Dedifferentiated amniotic fluid mesenchymal stem cell (primary cell): ENCODE data around the gene PPP4R4.
"Not testable (repeated sequence)": the region's sequence is repeated elsewhere in the genome, so short reads cannot be mapped to it uniquely, and the experiment has no call there.

Source experiments
- DNase-seq: peaks from one replicate; pipeline ENCODE4 v3.0.0-alpha.2; 2016; ENCODE audit errors: extremely low spot score

PPP4R4 gene

DNA sequence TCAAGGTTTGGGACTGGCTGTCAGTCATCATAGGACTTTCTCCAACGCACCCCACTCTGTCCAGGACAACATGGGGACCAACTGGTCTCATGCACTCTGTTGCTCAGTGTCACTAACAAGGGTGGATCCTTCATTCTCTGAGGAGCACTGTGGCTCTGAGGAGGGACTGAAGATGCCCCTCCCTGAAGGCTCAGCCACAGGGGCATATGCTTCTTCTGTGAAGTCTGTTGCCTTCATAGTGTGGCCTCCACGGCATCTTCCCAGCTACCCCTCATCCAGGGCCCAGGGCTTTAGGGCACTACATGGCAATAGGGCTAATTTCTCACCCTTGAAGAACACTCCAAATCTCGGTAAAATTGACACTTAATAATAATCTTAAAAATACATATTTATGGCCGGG, 30.4 kb upstream of the PPP4R4 start:
- no peak for DNase-seq

DNA sequence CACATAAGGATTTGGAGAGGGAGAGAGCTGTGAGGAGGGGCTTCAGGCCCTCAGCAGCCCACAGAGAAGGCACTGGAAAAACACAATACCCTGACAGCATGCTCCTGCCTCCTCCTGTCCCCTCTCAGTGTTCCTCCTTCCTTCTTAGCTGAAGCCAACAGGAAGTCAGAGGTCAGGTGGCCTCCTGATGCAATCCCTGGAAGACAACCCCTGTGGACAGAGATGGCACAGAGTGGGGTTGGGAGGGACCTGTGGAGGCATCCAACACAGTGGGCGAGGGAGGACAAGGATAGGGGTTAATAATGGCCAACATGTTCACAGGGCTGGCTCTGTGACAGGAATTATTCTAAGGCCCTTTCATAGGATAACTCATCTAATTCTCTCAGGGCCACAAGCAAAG, 29.4 kb upstream of the PPP4R4 start:
- no peak for DNase-seq

DNA sequence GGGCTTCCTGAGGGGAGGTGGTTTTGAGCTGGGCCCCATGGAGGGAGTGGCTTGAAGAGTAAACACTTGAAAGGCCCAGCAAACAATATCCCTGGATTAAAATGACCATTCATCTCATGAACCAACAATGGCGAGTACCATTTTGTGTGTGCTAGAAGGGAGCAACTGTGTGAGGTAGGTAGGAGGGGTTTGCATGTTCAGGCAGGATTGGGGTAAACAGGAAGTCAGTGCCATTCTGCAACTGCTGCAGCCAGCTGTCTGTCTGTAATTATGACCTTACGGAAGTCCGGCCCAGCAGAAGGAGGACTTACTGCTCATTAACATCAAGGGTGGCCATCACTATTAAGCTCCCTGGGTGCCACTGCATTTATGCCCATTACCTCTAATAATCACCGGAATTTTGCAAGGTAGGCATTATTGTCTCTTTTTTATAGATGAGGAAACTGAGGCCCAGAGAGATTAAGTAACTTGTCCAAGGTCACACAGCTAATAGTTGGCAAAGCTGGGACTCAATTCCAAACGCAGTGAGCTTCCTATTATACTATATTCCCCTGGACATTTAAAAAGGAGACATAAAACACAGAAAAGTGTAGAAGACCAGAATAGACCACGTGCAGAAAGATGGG, 28.1 kb upstream of the PPP4R4 start:
- DNase-seq = no peak

DNA sequence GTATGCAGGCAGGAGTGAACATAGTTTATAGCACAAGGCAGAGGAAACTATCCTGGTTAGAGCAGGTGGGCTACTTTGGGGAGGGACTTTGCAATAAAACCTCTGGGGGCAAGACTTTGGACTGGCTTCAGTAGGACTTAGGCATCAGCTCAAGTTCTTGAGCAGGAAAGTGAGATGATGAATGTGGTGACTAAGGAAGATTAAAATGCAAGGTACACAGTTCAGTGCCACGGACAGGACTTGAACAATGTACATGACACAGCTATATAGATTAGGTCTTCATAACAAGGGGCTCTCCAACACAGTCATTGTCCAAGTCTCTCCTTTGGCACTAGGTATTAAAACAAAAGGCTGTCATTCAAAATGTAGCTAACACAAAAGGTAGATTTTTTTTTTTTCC, 21.4 kb upstream of the PPP4R4 start:
- no peak for DNase-seq

DNA sequence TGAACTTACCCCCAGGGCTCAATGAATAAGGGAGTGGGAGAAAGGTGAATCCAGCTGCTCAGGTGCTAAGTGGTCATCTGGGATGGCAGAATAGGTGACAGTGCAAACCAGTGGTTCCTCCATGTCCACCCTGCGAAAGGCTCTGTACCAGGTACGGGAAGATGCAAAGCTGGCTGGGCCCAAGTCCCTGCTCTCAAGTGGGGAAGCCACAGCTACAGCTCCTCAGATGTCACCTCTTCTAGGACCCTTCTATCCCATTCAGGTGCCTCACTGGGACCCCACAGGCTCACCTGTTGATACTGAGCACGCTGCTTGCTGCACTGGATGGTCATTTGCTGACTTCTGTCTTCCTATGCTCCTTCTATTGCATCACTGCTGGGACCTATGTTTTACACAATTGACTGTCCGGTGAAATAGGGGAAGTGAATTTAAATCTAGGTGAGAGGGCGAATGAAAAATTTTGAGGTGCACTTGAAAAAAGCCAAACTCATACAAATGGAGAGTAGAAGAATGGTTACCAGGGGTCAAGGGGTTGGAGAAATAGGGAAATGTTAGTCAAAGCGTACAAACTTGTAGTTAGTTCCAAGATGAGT, 20.3 kb upstream of the PPP4R4 start:
- no peak for DNase-seq

DNA sequence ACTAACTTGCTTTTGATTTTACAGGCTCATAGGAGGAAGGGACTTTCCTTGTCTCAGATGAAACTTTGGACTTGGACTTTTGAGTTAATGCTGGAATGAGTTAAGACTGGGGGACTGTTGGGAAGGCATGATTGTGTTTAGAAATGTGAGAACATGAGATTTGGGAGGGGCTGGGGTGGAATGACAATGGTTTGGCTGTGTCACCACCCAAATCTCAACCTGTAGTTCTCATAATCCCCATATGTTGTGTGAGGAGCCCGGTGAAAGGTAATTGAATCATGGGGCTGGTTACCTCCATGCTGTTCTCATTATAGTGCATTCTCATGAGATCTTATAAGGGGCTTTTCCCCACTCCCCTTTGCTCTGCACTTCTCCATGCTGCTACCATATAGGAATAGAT, 18.0 kb upstream of the PPP4R4 start:
- not testable (repeated sequence) for DNase-seq

DNA sequence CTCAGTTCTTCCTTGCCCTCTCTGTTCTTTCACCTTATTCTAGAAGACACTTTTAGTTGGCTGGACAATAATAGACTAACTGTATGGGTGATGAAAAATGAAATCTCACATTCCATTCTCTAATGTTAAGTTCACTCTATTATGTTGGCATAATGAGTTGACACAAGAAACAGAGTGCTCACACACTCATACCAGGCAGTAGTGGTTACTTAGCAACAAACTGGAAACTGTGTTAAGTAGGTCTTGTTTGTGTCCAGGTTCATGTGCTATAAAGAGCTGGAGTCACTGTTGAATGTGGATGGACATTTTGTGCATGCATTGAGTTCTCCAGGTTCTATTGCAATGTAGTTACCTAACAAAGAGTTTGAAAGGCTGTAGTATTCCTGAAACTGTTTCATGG, 16.9 kb upstream of the PPP4R4 start:
- DNase-seq = no peak

DNA sequence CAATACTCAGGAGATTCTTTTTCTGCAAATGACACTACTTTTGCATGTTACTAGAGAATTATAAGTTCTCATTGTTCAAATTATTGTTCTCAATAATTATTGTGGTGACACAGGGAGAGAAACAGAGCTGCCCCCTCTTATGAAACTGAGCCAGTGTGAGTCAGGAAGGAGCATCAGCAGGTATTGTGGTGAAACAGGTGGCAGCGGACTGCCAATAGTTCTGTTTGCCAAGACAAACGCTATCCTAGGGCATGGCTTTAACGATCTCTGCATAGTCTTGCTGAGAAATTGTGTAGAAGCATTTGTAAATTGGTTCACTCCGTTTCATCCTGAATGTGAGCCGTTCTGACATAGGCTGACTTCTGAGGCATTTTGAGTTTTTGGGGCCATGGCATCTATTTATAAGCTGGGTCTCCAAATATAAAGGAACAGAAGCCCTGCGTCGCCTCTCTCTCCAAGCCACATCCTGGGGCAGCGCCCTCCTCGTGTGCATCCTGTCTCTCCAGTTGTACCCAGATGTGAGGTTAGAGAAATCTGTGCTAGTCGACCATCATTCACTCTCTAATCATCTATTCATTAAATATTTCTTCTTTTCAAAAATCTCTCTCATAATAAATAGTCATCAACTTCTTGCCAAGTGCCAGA, 15.8 kb upstream of the PPP4R4 start:
- no peak for DNase-seq

DNA sequence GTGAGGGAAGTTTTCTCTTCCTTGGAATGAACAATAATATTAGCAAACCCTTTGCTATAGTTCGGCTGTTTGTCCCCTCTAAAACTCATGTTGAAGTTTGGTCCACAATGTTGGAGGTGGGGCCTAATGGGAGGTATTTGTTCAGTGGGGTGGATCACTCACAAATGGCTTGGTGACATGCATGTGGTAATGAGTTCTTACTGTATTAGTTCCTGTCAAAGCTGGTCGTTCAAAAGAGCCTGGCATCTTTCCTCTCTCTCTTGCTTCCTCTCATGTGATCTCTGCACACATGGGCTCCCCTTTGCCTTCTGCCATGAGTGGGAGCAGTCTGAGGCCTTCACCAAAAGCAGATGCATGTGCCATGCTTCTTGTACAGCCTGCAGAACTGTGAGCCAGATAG, 13.1 kb upstream of the PPP4R4 start:
- DNase-seq = no peak

DNA sequence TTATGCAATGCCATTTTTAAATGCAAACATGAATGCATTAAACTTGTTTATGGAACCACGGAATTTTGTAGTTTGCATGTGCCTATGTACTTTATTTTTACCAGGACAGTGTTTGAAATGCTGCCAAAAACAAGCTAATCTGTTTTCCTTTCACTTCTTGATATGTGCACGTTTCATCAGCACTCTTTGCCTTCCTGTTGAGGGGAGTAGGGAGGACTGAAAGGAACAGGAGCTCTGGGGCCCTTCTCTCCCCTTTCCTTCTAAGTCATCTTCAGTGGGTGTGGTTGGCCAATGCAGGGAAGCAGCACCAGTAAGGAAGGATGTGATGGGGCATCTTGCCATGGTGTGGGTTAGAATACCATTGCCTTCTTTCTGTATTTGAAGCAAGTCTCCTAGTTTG, 12.1 kb upstream of the PPP4R4 start:
- peak; percentile 23 for DNase-seq

DNA sequence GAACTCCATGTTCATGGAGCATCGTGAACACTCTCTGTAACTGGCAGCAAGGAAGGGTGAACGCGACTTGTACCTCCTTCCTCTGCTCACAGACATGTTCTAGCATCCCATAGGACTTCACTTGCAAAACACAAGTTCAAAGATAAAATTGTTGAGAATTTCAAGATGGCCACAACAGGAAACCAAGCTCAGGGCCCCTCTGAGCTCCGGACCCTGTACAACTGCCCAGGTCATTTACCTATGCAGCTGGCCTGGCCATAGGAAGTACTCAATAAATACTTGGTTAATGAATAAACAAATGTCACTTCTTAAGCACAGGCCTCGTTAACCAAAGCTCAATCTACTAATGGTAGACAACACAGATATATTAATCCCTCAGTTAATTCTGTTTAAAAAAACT, 11.7 kb upstream of the PPP4R4 start:
- DNase-seq = no peak

DNA sequence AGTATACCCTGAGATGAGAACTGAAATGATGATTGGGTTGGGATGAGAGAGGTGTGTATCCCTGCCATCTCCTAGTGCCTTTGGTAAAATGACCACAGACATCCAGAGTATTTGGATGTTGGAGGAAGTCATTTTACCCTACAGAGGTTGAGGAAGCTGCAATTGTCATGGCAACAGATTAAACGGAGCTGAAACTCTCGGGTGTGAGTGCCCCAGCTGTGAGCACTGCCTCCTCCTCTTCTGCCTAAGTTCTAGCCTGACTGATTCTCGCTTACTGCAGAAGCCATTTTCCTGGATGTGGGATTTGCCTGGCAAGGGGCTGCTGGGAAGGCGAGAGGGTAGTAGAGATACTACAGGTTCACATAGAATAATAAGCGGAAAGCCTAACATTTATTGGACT, 10.3 kb upstream of the PPP4R4 start:
- DNase-seq = no peak

DNA sequence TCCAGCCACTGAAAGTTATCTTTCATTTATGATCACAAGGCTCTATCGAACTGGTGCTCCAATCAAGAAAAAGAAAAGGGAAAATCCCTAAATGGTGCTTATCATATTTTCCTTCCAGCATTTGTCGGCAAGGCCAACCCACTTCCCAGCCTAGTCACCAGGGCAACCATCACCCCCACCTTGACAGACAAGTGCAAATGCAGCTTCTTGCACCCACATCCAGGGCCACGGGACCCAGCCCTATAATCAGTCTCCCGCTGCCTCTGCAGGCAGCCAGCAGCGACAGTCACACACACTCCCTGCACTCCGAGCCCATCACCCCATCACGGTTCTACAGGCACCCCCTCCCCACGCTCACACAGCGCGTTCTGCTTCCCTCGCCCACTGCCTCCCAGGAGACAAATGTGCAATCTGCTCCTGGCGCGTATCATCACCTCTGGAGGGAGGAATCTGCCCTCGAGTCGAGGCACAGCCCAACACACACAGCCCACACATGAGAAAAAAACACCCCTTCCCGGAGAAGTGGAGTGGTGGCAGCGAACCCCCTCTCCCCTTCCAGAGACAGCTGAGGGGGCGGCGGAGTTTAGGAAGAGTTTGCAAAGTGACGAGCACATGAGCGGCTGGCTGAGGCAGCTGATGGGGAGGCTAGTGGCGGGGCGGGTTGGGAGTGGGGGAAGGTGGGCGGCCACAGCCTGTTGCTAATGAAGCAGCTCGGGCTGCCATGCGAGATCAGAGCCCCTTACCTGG, 9.3 kb upstream of the PPP4R4 start:
- no peak for DNase-seq

DNA sequence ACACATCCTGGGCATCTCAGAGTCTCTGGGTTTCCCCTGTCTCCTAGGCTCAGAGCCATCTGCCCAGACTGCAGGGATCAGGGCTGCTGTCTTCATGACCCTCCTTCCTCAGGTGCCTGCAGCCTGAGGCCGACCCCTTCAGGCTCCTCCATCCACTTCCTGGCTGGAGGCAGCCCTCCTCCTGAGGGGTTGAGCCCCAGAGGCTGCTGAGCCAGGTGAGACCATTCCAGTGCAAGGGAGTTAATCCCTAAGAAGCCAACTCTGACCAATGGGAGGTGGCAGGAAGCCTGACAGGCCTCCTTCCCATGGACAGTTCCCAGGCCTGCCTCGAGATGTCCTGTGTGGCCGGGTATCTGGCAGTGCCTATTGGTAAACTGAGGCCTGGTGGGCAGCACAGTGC, 8.4 kb upstream of the PPP4R4 start:
- DNase-seq = no peak

DNA sequence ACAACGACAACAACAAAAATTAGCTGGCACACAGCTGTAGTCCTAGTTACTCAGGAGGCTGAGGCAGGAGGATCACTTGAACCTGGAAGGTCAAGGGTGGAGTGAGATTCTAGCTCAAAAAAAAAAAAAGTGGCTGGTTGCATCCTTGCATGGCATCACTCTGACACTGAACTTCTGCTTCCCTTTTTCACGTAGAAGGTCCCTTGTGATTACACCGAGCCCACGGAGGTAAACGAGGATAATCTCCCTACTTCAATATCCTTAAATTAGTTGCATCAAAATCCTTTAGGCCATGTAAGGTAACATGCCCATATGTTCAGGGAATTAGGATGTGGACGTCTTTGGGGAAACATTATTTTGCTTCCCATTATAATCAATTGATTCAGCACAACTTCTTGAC, 4.0 kb upstream of the PPP4R4 start:
- no peak for DNase-seq

DNA sequence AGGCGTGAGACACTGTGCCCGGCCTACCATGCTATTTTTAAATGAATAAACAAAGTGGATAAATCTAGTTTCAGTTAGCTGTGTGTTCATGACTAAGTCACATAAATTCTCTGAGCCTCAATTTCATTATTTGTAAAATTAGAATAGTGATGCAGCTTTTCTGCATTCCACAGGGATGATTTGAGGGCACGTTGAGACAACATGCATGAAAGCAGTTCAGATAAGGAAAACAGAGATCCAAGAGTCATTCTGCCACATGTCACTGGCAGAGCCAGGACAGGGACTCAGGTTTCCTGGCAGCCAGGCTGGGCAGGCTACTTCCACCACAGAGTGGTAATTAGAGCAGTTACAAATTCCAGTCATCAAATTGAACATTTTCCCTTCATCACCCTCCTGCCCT, 2.9 kb upstream of the PPP4R4 start:
- DNase-seq = no peak

DNA sequence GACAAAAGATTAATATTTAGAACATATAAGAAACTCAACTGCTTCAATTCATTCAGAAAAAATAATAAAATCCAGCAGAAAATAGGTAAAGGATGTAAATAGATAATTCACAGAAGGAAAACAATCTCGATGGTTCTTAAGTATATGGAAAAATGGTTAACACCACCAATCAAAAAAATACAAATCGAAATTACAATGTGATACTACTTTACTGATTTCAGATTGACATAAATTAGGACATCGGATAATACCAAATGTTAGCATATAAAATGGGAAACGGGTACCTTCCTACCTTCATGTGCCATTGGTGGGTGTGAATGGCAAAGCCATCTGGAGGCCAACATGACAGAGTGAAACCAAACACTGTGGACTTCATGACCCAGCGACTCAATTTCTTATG, 1.6 kb upstream of the PPP4R4 start:
- no peak for DNase-seq

DNA sequence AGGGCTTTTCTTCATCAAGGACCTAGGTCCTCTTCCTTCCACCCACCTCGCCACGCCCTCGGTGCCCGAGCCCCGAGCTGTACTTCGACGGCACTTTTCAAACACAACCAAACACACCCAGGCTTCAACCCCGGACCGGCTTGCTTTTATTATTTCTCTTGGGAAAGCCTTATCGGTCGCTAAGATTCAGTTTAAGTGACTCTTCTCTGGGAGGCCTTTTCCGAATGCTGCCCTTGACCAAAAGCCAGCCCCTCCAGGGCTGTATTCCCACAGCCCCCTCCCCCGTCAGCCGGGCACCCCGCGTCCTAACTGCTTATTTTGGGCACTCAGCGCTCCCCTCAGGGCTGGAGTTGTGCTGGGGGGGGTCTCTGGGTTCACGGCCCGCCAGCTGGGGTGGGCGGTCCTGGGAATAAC, 644 bp upstream of the PPP4R4 start:
- DNase-seq = no peak

DNA sequence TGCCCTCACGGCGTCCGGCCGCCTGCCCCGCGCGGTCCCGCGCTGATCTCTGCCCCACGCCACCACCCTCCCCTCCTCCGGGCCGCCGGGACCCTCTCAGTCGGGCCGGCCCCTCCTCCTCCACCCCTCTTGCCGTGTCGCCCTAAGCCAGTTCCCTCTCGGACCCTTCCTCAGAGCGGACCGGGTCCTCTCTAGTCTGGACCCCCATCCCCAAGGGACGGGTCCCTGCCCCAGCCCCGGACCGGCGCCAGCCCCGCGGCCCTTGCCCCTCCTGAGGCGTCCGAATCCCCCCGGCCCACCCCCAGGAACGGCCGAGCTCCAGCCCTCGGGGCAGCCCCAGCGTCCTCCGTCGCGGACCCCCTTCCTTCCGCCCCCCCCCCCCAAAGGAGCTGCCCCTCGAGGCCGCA, 485 bp downstream of the PPP4R4 start:
- no peak for DNase-seq

DNA sequence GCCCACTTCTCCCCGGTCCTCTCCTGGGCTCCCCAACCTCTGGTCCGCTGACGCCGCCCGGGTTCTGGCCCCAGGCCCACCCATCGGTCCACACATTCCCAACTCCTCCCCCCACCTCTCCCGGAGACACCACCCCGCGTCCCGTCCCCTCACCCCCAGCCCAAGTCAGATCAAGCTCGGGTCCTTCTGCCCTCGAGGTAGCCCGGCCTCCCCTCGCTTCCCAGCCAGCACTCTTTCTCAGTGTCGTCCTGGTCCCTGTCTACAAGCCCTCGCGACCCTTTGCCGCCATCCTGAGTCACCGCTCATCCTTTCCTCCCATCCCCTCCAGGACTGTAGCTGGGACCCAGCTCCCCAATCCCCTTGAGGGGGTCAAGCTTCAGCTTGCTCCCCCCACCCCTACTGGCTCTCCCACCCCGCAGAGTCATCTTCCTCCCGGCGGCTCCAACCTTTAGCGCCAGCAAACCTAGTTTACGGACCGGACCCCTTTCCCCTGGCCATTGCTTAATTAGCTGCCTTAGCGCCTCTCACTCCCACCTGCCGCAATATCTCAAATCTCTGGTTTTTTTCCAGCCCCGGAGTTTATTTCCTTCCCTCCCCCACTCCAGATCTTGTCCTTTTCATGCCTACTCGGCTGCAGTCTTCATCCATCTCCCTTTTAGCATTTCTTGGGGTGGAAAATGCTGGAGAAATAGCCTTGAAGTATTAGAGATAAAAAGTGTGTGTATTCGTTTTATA, 1.1 kb downstream of the PPP4R4 start:
- DNase-seq = no peak

DNA sequence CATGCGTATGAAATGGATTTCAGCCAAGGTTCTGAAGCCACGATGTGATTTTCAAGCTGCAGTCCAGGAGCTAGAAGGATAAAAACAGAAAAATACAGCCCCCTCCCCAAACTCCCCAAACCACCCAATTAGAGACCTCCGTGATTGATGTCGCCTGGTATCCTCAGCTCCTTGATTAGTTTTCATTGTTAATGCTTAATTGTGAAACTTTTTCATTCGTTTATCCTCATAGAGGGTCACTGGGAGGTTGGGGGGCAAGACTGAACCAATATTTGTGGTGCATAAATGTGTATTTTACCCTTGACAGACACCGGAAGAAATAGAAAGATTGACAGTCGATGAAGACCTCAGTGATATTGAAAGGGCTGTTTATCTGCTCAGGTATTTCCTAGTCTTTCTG, 1.6 kb downstream of the PPP4R4 start:
- DNase-seq = no peak

DNA sequence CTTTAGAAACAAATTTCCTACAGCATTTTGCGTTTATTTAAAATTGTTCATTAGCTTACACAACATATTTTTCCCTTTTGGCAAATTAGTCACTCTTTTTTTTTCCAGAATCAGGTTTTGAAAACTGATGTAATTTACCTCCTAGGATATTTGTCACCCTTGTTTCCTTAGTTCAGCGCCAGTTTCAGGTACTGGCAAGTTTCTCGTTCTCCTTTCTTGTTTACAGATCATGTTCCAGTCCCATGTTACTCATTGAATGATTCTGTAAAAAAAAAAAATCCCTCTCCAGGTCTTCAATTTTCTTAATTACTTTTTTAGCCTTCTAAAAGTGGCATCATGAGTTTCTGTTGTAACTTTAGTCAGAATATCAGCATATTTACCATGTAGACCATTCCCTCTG, 2.7 kb downstream of the PPP4R4 start:
- DNase-seq = no peak
